Measurements from ENCODE around the gene DDI2.

GRCh38 chr1:15578921-15579682 lies 38.2 kb upstream of the DDI2 start:
- TF ChIP-seq CTCF (conservative IDR thresholded peaks at IDR 0.05) = no peak
- TF ChIP-seq ZFX (IDR thresholded peaks at IDR 0.05) = no peak

Measured in C4-2B (cell line).